HepG2 (cell line): ENCODE data around the gene CTSW. TPM values are rescaled to one million over a fixed set of nuclear protein-coding genes. Genes with fewer than 3 reads are reported as not detected.

Experiments
- ATAC-seq: fragments of 200-7000 bp; cut with Tn5 transposase; 3 replicates; pipeline ENCODE4 v1.9.1; 2020; ENCODE audit warnings: mild to moderate bottlenecking, moderate library complexity
- BruUV-seq: library from RNA; stranded (reverse); fragments of 400-500 nt; replicated peaks from 2 replicates; lab custom pipeline; 2021; lab: Mats Ljungman, UMichigan
- CTCF ChIA-PET: fragments of 300-600 bp; formaldehyde crosslinking; extraction: SDS; loops from one replicate; lab custom pipeline; 2021; ENCODE audit warnings: low total read pairs, inconsistent platforms, low intra/inter-chr PET ratio; lab: Yijun Ruan, JAX
- POLR2A ChIA-PET: fragments of 350-600 bp; sonication (Branson Sonifier 250); formaldehyde crosslinking; loops from one replicate; lab custom pipeline; 2020; ENCODE audit warnings: antibody characterized with exemption, inconsistent platforms; lab: Yijun Ruan, JAX
- DNase-seq: peaks from one replicate; pipeline ENCODE4 v3.0.0-alpha.2; 2015; ENCODE audit warnings: low spot score
- FAIRE-seq: peaks from 3 replicates; lab custom pipeline; 2011; peaks lifted over from hg19 to GRCh38; lab: Jason Lieb, UNC
- H2AFZ ChIP-seq: one replicate; pipeline ENCODE4 v1.6.1; 2011; ENCODE audit warnings: low read length, inconsistent platforms
- H3K27ac ChIP-seq: fragments of 300-600 bp; 3 replicates; pipeline ENCODE4 v1.8.0; 2011; ENCODE audit warnings: mixed run types, mild to moderate bottlenecking, mixed read lengths, low read length, inconsistent platforms; ENCODE audit not compliant: insufficient read depth; ENCODE audit errors: extremely low read length
- H3K27me3 ChIP-seq, 2 experiments: fragments of 200-600 bp in 1 of 2; 2 replicates in 1 of 2; 3 replicates in 1 of 2; pipeline versions ENCODE4 v1.6.0 to v1.8.0; 2011; ENCODE audit warnings: low read length in 2 of 2, mild to moderate bottlenecking in 2 of 2, moderate library complexity in 2 of 2, inconsistent platforms in 1 of 2; ENCODE audit not compliant: insufficient read depth in 2 of 2, control insufficient read depth in 1 of 2
- H3K36me3 ChIP-seq, 2 experiments: fragments of 200-600 bp in 1 of 2; replicated peaks in 1 of 2; 2 replicates in 1 of 2; 3 replicates in 1 of 2; pipeline versions ENCODE4 v1.5.1 to v1.8.0; 2011; ENCODE audit warnings: low read length in 2 of 2, inconsistent platforms in 1 of 2; ENCODE audit not compliant: insufficient read depth in 2 of 2, control insufficient read depth in 1 of 2
- H3K4me1 ChIP-seq: 2 replicates; pipeline ENCODE4 v1.5.1; 2012; ENCODE audit warnings: low read length, inconsistent platforms; ENCODE audit not compliant: insufficient read depth
- H3K4me2 ChIP-seq: 2 replicates; pipeline ENCODE4 v1.6.0; 2011; ENCODE audit warnings: low read depth, low read length, inconsistent platforms
- H3K4me3 ChIP-seq, 3 experiments: fragments of 200-600 bp in 1 of 3; sonication (generic), shearing (Covaris generic) in 1 of 3; replicated peaks in 1 of 3; 2 replicates each; pipeline ENCODE4 v1.5.1; 2011 to 2016; ENCODE audit warnings: low read length in 3 of 3, inconsistent platforms in 2 of 3, low read depth in 2 of 3, mild to moderate bottlenecking in 2 of 3, control low read depth in 1 of 3, mixed read lengths in 1 of 3; ENCODE audit not compliant: insufficient read depth in 1 of 3
- H3K79me2 ChIP-seq: one replicate; pipeline ENCODE4 v1.6.1; 2011; ENCODE audit warnings: low read length, inconsistent platforms; ENCODE audit not compliant: insufficient read depth
- H3K9ac ChIP-seq: 2 replicates; pipeline ENCODE4 v1.6.0; 2011; ENCODE audit warnings: mild to moderate bottlenecking, low read depth, low read length, inconsistent platforms; ENCODE audit not compliant: insufficient read depth
- H3K9me3 ChIP-seq: 2 replicates; pipeline ENCODE4 v1.5.1; 2012; ENCODE audit warnings: mild to moderate bottlenecking, low read length
- H4K20me1 ChIP-seq: 2 replicates; pipeline ENCODE4 v1.6.0; 2011; ENCODE audit warnings: inconsistent platforms, mild to moderate bottlenecking, low read length, moderate library complexity; ENCODE audit not compliant: insufficient read depth
- BRD4 ChIP-seq: sonication (generic); formaldehyde crosslinking; IDR thresholded peaks from 2 replicates; pipeline ENCODE4 v1.4.0; 2020; ENCODE audit warnings: missing genetic modification reagents
- CBX5 ChIP-seq: sonication (generic); formaldehyde crosslinking; IDR thresholded peaks from 2 replicates; pipeline ENCODE4 v1.4.0; 2020; ENCODE audit warnings: missing genetic modification reagents, borderline replicate concordance
- DMAP1 ChIP-seq: IDR thresholded peaks from 2 replicates; pipeline ENCODE4 v1.6.1; 2016
- UBTF ChIP-seq: sonication (generic); formaldehyde crosslinking; IDR thresholded peaks from 2 replicates; pipeline ENCODE4 v1.4.0; 2020; ENCODE audit warnings: mild to moderate bottlenecking, missing genetic modification reagents
- ZNF275 ChIP-seq: sonication (generic); formaldehyde crosslinking; IDR thresholded peaks from 2 replicates; pipeline ENCODE4 v1.8.0; 2022; ENCODE audit warnings: missing genetic modification reagents, mild to moderate bottlenecking, inconsistent platforms, borderline replicate concordance
- WGBS: methylation state at CpG from one replicate; pipeline ENCODE4 v1.1.6; 2017; ENCODE audit warnings: low lambda C conversion rate; 5-methylcytosine and 5-hydroxymethylcytosine counted together
- in situ Hi-C: cut with HindIII; loops from 2 replicates; pipeline ENCODE4 v1.10.0; 2017; ENCODE audit warnings: low pct_unique_long_range_greater_than_20kb; ENCODE audit not compliant: extremely low pct_ligation_motif_present
- intact Hi-C: fragments of 100-400 bp; cut with micrococcal nuclease; formaldehyde crosslinking; loops from one replicate; pipeline ENCODE4 v1.10.0; 2022; ENCODE audit not compliant: unreplicated experiment
- polyA plus RNA-seq, 8 experiments: library from polyadenylated mRNA; depleted of rRNA in 3 of 8; stranded (reverse) in 7 of 8; unstranded in 1 of 8; fragments of >200 nt; fragmentation: Illumina TruSeq in 4 of 8; extraction: Trizol in 4 of 8; gene quantifications; 2 replicates each; pipeline versions ENCODE4 v1.2.1 to v1.2.3, GENCODE V29; 2011 to 2016; ENCODE audit warnings: low read depth in 4 of 8, missing spikeins in 1 of 8, mixed read lengths in 1 of 8; ENCODE audit not compliant: insufficient read depth in 1 of 8
- total RNA-seq, 5 experiments: library from RNA; depleted of rRNA; stranded (reverse); fragments of >200 nt; fragmentation: Illumina TruSeq; extraction: Trizol; gene quantifications; 2 replicates each; pipeline ENCODE4 v1.2.3, GENCODE V29; 2016; ENCODE audit warnings: low read depth in 1 of 5
- TF ChIP-seq, protein P1 (sequence below): sonication (generic); formaldehyde crosslinking; IDR thresholded peaks from 2 replicates; pipeline ENCODE4 v1.4.0; 2020; ENCODE audit warnings: mild to moderate bottlenecking, missing genetic modification reagents, borderline replicate concordance
- TF ChIP-seq, protein P2 (sequence below): sonication (generic); formaldehyde crosslinking; IDR thresholded peaks from 2 replicates; pipeline ENCODE4 v1.4.0; 2020; ENCODE audit warnings: missing genetic modification reagents

Gene CTSW
- total and polyA plus RNA-seq, 2 of the 13 experiments (the other 11 are each of a cell fraction or from before 2014, with no cell fraction given), result 0.09 TPM; not detected in 1

- Histone ChIP-seq H3K9ac (peak overlapping the region; percentile 86), H3K4me2 (peak overlapping the region; percentile 79), H4K20me1 (peaks cover 50% of the 10 kb centered on the region), H2AFZ (no peak overlapping the region), H3K27ac (peak overlapping the region; percentile 83), H3K4me1 (peaks cover 65% of the 10 kb centered on the region), H3K27me3 (no peaks in the 10 kb centered on the region; a peak in 1 of 5 replicates), H3K36me3 (peaks cover 14 to 36% of the 10 kb centered on the region in 2 experiments), H3K79me2 (peaks cover 32% of the 10 kb centered on the region), H3K9me3 (no peaks in the 10 kb centered on the region), H3K4me3 (peak overlapping the region; percentile 76 to 99 (median 93))
- WGBS, result 0% methylated on average over 10 of the region's 49 CpGs
- in situ Hi-C loops, result loop anchor here (10.0 kb wide), 1 partner anchor 303 kb away; the partner anchor contains the start of gene LTBP3
- FAIRE-seq (no peak), DNase-seq (no peak), ATAC-seq (no peak)
- intact Hi-C loops, result no loop called here
- BruUV-seq, result no TSS peak
- POLR2A ChIA-PET, result interaction anchor here (0.6 to 5.4 kb wide), 15 partner anchors 9 to 241 kb away, joined by 3 to 81 read pairs (median 6); partner anchors contain the start of genes AP5B1, CCDC85B, EFEMP2 and FIBP
- CTCF ChIA-PET, result no interaction called here
- TF ChIP-seq DMAP1 (CRISPR knock-in tag) (peak; percentile 48; the same call in 1 of the 2 replicates), CBX5 (CRISPR knock-in tag) (no peak), ZNF275 (CRISPR knock-in tag) (peak; percentile 28; the same call in 1 of the 2 replicates), UBTF (CRISPR knock-in tag) (peak; percentile 38; the same call in 1 of the 2 replicates), BRD4 (CRISPR knock-in tag) (0 out of 2 replicates have a peak, but pooled peaks have one; percentile 55)
- TF ChIP-seq, protein P1, sequence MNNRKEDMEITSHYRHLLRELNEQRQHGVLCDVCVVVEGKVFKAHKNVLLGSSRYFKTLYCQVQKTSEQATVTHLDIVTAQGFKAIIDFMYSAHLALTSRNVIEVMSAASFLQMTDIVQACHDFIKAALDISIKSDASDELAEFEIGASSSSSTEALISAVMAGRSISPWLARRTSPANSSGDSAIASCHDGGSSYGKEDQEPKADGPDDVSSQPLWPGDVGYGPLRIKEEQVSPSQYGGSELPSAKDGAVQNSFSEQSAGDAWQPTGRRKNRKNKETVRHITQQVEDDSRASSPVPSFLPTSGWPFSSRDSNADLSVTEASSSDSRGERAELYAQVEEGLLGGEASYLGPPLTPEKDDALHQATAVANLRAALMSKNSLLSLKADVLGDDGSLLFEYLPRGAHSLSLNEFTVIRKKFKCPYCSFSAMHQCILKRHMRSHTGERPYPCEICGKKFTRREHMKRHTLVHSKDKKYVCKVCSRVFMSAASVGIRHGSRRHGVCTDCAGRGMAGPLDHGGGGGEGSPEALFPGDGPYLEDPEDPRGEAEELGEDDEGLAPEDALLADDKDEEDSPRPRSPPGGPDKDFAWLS (CRISPR knock-in tag), result no peak
- TF ChIP-seq, protein P2, sequence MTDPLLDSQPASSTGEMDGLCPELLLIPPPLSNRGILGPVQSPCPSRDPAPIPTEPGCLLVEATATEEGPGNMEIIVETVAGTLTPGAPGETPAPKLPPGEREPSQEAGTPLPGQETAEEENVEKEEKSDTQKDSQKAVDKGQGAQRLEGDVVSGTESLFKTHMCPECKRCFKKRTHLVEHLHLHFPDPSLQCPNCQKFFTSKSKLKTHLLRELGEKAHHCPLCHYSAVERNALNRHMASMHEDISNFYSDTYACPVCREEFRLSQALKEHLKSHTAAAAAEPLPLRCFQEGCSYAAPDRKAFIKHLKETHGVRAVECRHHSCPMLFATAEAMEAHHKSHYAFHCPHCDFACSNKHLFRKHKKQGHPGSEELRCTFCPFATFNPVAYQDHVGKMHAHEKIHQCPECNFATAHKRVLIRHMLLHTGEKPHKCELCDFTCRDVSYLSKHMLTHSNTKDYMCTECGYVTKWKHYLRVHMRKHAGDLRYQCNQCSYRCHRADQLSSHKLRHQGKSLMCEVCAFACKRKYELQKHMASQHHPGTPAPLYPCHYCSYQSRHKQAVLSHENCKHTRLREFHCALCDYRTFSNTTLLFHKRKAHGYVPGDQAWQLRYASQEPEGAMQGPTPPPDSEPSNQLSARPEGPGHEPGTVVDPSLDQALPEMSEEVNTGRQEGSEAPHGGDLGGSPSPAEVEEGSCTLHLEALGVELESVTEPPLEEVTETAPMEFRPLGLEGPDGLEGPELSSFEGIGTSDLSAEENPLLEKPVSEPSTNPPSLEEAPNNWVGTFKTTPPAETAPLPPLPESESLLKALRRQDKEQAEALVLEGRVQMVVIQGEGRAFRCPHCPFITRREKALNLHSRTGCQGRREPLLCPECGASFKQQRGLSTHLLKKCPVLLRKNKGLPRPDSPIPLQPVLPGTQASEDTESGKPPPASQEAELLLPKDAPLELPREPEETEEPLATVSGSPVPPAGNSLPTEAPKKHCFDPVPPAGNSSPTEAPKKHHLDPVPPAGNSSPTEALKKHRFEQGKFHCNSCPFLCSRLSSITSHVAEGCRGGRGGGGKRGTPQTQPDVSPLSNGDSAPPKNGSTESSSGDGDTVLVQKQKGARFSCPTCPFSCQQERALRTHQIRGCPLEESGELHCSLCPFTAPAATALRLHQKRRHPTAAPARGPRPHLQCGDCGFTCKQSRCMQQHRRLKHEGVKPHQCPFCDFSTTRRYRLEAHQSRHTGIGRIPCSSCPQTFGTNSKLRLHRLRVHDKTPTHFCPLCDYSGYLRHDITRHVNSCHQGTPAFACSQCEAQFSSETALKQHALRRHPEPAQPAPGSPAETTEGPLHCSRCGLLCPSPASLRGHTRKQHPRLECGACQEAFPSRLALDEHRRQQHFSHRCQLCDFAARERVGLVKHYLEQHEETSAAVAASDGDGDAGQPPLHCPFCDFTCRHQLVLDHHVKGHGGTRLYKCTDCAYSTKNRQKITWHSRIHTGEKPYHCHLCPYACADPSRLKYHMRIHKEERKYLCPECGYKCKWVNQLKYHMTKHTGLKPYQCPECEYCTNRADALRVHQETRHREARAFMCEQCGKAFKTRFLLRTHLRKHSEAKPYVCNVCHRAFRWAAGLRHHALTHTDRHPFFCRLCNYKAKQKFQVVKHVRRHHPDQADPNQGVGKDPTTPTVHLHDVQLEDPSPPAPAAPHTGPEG (CRISPR knock-in tag), result peak; percentile 28; the same call in 1 of the 2 replicates
Measured at GRCh38 chr11:65857500-65857852, 22.2 kb upstream of the CTSW start.
